HG02623 (cell line): ENCODE data around the gene YOD1.
"Not testable (repeated sequence)": the region's sequence is repeated elsewhere in the genome, so short reads cannot be mapped to it uniquely, and the experiment has no call there.

ENCODE experiments used
- ATAC-seq: cut with Tn5 transposase; IDR thresholded peaks from one replicate; pipeline ENCODE4 v1.9.1; 2021; ENCODE audit warnings: moderate library complexity; ENCODE audit not compliant: unreplicated experiment

Gene YOD1

DNA sequence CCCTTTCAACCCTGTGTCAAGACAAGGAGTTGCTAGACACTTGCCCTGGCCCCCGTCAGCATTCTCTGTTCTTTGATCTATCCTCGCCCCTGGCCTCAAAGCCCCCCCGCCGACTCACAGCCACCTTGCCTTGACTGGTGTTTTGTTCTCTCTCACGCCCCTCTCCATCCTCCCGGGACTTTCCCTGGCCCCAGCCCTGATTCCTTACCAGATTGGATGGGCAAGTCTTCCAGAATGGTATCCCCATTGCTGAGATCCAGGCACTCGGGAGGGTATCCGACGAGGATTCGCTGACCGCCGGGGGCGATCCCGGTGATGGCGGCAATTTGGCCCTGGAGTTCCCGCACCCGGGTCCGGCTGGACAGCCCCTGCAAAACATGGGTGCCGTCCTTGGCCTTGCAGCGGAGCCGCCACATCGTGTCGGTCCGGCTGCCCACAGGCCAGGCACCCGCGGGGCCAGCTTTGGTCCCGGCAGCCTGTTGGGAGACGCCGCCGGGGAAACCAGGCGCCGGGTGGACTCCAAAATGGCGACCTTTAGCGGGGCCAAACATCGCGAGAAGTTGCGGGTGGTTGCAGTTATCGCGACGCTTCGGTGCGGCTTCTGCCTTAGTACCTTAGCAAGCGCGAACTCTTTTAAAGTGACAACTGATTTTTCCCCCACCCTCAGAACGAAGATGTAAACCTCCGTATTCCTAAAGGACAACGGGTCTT is 373 bp downstream of the YOD1 start:
- peak; percentile 34 for ATAC-seq

- ATAC-seq, result no peak
Observed at GRCh38 chr1:207049974-207050391, 1.0 kb downstream of the YOD1 start.

DNA sequence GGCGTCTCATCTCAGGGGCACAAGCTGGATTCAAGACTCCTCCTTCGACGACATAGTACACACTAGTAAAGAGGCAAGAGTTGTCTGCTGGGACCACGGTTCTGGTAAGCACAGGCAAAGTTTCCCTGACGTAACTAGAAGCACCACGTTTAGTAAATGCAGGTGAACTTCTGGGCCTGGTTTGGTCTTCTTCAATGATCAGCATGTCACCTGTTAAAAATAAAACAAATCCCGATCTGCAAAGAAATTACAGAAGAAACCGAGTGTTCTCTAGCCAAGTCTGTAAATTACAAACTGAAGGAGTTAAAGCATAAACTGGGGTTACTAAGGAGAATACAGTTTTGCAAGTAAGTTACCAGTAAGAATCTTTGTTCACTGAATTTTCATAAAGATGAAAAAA is 1.5 kb downstream of the YOD1 start:
- no peak for ATAC-seq

- ATAC-seq, result no peak
Observed at GRCh38 chr1:207049054-207049453, 2.0 kb downstream of the YOD1 start.

DNA sequence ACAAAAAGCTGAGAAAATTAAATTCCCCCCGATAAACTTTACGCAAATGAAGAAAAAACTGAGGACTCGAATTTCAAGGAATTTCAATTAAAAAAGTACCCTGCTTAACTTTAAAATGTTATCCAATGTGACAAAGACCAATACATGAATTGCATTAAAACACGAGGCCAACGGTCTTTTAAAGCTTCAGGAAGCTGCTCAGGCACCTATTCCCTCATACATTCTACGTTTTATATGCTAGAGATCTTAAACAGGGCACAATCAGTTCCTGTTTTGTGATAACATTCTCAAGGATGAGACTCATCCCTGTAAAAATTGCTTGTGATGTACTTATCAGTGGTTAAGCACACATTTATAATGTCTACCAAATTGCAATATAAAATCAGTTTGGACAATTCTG is 3.0 kb downstream of the YOD1 start:
- ATAC-seq, result no peak

DNA sequence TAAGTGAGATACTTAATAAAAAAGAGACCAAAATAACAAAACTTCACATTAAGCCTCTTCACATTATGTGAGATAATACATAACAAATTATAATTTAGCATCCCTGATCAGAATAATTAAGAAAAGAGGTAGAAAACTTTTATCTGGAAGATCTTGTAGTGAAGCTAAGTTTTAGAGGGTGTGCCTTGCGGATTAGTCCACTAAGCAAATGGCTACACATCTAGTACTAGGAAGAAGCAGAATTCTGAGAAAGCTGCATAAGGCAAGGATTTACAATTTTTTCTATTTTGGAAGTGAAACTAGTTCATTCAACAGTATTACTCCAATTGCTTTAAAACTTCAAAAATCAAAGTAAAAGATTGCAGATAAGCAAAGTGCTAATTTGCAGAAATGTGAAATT is 3.5 kb downstream of the YOD1 start:
- ATAC-seq, result no peak

DNA sequence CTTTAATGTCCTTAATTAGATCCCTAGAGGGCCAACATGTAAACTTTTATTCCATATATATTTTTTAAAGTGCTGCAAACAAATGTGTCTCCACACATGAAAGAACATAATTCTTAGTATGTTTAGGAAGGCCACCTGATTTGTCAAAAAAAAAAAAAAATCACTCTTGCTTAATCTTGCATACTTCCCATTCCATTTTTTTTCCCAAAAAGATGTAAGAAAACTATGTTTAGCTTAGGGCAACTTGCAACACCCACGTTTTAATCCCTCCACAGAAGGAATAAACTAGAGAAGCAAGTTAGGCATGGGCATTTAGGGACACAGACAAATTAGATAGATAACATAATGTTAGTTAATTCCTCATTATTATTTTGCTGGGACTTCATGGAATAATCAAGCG is 5.6 kb downstream of the YOD1 start:
- no peak for ATAC-seq

- not testable (repeated sequence) for ATAC-seq
Observed at GRCh38 chr1:207041397-207041796, 9.6 kb downstream of the YOD1 start.

GRCh38 chr1:207040181-207040533 is 10.9 kb downstream of the YOD1 start:
- ATAC-seq, result no peak

- ATAC-seq, result no peak
Observed at GRCh38 chr1:207039380-207040180, 11.4 kb downstream of the YOD1 start.

DNA sequence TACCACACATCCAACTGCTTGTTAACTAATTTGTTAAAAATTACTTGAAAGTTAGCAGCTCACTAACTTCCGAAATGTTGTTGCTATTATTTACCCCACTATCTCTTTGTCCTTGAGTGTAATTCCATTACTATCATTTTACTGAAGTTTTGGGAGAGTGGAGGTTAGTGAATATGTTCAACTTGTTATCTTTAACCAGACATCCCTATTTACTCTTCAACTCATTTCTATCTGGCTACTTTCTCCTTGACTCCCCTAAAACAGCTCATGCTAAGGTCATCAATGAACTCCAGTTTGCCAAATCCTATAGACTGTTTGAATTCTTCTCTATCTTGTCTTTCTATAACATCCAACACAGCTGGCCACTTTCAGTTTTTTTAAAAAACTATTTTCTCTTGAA is 14.1 kb downstream of the YOD1 start:
- ATAC-seq, result no peak

GRCh38 chr1:207035877-207036551 is 15.0 kb downstream of the YOD1 start:
- no peak for ATAC-seq

DNA sequence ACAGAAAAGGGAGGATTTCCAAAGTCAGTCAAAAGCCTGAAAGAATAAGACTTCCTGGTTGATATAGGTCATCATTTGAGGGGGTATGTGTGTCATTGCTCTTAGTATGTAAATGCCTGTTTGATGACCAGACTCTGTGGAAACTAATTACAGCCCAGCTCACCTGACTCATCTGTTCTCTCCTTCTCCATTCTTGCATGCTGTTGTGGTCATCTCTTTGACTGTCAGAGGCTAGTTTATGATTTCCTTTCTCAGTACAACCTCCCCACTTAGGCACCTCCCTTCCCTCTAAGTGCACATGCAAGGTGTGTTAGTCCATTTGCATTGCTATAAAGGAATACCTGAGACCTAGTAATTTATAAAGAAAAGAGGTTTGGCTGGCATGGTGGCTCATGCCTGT is 16.0 kb downstream of the YOD1 start:
- ATAC-seq, result no peak

GRCh38 chr1:207034208-207034607 is 16.8 kb downstream of the YOD1 start:
- no peak for ATAC-seq

DNA sequence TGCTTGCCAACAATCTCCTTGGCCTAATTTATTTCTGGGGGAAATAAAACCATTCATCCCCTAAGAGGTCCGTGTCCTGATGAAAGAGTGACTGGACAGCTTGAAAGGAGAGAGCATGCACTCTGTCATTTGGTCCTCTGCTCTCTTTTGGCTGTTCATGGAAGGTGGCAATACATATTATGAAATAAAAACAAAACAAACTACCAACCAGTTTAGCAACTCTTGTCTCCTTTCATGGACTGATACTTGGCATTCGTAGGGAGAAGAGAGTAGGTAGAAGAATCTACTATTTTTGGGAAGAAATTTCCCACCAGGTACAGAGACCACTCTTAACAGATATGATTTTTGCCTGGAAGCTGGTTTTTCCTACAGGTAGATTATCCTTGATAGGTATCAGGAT is 17.7 kb downstream of the YOD1 start:
- no peak for ATAC-seq

- no peak for ATAC-seq
Observed at GRCh38 chr1:207032528-207033017, 18.4 kb downstream of the YOD1 start, which contains the start of gene C1orf116. Gene C1orf116, minus strand, starts transcription at chr1:207032756. Its CDS starts 5,158 bp downstream, at chr1:207027598.

DNA sequence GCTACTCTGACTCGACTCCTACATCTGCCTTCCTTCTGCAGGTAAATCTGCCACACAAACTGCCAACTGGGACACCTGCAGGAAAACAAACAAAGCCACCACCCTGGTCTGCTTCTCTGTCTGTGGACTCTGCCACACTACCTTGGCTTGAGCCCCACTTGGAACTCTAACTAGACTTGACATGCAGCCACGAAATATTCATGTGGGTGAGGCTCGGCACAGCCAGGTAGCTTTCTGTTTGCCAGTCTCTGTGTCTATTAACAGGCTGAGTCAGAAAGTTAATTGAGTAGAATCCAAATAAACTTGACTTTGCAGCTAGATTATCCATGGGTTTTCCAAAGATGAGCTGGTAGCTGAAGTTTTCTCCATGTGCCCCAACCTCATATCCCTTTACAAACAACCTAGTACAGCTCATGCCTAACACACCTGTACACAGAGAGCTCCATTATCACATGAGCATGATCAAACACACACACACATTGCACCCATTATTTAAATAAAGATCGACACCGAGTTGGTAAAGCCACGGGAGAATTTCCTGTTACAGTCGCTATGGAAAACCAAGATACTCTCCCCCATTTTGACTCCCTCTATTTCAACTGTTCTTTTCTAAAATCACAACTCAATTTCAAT is 19.3 kb downstream of the YOD1 start:
- ATAC-seq, result no peak

- no peak for ATAC-seq
Observed at GRCh38 chr1:207031016-207031415, 20.0 kb downstream of the YOD1 start.

GRCh38 chr1:207030522-207031009 is 20.4 kb downstream of the YOD1 start:
- ATAC-seq, result no peak

- ATAC-seq, result no peak
Observed at GRCh38 chr1:207029701-207030521, 21.1 kb downstream of the YOD1 start.
